Prostate gland (tissue), 2 donors: ENCODE measurements around the gene RALY. TPM values are rescaled to one million over a fixed set of nuclear protein-coding genes. Genes with fewer than 3 reads are reported as not detected.

Experiments used
- DNase-seq: peaks from one replicate; pipeline ENCODE4 v3.0.0-alpha.2; 2019; ENCODE audit warnings: low spot score
- H3K27ac ChIP-seq, 2 donors: fragments of 200-600 bp; sonication (generic); 2 replicates each; pipeline ENCODE4 v1.5.1; 2017 to 2019
- H3K27me3 ChIP-seq: fragments of 200-600 bp; sonication (generic); replicated peaks from 2 replicates; pipeline ENCODE4 v1.5.1; 2019; ENCODE audit not compliant: insufficient read depth
- H3K36me3 ChIP-seq, 2 donors: fragments of 200-600 bp; sonication (generic); 1 replicate in 1 of 2; 2 replicates in 1 of 2; pipeline versions ENCODE4 v1.5.1 to v1.8.1; 2017 to 2019
- H3K4me1 ChIP-seq: fragments of 200-600 bp; sonication (generic); replicated peaks from 2 replicates; pipeline ENCODE4 v1.5.1; 2019
- H3K4me3 ChIP-seq, 2 donors: fragments of 200-600 bp; sonication (generic); 2 replicates each; pipeline ENCODE4 v1.5.1; 2017 to 2019
- H3K9me3 ChIP-seq: fragments of 200-600 bp; sonication (generic); 2 replicates; pipeline ENCODE4 v1.5.1; 2017
- POLR2A ChIP-seq: fragments of 450-650 bp; IDR thresholded peaks from one replicate; pipeline ENCODE4 v1.6.1; 2016; ENCODE audit warnings: antibody characterized with exemption, mild to moderate bottlenecking
- POLR2AphosphoS5 ChIP-seq: sonication (generic); formaldehyde crosslinking; IDR thresholded peaks from one replicate; pipeline ENCODE4 v1.6.1; 2017; ENCODE audit warnings: antibody characterized with exemption
- WGBS: methylation state at CpG from one replicate; pipeline ENCODE4 v1.1.5; 2018; 5-methylcytosine and 5-hydroxymethylcytosine counted together
- intact Hi-C: fragments of 100-400 bp; cut with DNase I; formaldehyde crosslinking; loops from one replicate; pipeline ENCODE4 v1.14.2; 2022
- total RNA-seq, 2 donors: library from RNA; depleted of rRNA; stranded (reverse); fragments of >200 nt; gene quantifications; one replicate each; pipeline ENCODE4 v1.1.0, GENCODE V29; 2016
- TF ChIP-seq, protein P1 (sequence below), 4 experiments: fragments of 200-600 bp in 2 of 4; fragments of 450-650 bp in 2 of 4; sonication (generic) in 2 of 4; IDR thresholded peaks; 1 replicate in 3 of 4; 2 replicates in 1 of 4; pipeline ENCODE4 v1.5.1; 2016 to 2019; ENCODE audit warnings: antibody characterized with exemption in 4 of 4, mild to moderate bottlenecking in 2 of 4, moderate library complexity in 2 of 4

RALY gene
- total RNA-seq, 2 donors from 2014 or later: 120 to 187 TPM

DNA sequence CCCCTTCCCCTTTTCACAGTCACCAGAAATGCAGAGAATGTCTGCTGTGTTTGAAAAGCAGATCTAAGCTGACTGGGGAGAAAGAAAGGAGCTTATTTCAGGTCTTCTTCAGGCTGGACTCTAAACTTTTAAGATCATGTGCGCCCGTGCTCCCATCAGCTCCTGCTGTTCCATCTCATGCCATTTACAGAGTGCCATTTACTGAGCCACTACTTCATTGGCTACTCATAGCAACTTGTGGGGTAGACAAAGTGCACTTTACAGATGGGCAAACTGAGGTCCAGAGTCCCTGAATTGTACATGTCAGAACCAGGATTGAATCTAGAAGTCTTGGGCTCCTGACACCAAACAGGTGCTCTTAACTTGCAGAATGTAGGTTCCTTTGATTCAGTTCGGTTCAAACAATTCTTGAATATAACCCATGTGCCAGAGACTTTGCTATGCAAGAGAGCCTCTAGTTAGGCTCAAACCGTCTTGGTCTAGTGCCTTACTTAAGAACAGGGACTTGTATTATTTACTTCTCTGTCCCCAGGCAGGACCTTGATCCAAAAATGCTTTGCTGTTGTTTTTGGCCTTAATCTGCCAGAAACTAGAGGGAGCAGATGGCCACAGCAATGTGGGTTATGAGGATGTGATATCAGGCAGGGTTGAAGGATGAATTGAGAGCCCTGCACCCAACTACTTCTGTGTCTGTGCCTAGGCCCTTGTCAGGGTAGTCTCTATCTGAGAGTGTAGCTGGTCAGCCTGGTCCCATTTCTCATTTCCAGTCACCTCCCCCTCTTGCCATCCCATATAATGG lies 56.4 kb downstream of the RALY start:
- H3K4me3 ChIP-seq: no peak overlapping the region
- no peak overlapping the region for H3K27ac ChIP-seq
- H3K9me3 ChIP-seq: no peaks in the 10 kb centered on the region
- TF ChIP-seq, protein P1, sequence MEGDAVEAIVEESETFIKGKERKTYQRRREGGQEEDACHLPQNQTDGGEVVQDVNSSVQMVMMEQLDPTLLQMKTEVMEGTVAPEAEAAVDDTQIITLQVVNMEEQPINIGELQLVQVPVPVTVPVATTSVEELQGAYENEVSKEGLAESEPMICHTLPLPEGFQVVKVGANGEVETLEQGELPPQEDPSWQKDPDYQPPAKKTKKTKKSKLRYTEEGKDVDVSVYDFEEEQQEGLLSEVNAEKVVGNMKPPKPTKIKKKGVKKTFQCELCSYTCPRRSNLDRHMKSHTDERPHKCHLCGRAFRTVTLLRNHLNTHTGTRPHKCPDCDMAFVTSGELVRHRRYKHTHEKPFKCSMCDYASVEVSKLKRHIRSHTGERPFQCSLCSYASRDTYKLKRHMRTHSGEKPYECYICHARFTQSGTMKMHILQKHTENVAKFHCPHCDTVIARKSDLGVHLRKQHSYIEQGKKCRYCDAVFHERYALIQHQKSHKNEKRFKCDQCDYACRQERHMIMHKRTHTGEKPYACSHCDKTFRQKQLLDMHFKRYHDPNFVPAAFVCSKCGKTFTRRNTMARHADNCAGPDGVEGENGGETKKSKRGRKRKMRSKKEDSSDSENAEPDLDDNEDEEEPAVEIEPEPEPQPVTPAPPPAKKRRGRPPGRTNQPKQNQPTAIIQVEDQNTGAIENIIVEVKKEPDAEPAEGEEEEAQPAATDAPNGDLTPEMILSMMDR (IDR thresholded peaks at IDR 0.05): no peak
- TF ChIP-seq POLR2AphosphoS5 (no peak), POLR2A (no peak)
- 78% methylated on average over 4 of the region's 4 CpGs for WGBS
- H3K27me3 ChIP-seq: no peaks in the 10 kb centered on the region
- intact Hi-C loops: no loop called here
- no peaks in the 10 kb centered on the region for H3K4me1 ChIP-seq
- DNase-seq: no peak
- no peaks in the 10 kb centered on the region for H3K36me3 ChIP-seq

DNA sequence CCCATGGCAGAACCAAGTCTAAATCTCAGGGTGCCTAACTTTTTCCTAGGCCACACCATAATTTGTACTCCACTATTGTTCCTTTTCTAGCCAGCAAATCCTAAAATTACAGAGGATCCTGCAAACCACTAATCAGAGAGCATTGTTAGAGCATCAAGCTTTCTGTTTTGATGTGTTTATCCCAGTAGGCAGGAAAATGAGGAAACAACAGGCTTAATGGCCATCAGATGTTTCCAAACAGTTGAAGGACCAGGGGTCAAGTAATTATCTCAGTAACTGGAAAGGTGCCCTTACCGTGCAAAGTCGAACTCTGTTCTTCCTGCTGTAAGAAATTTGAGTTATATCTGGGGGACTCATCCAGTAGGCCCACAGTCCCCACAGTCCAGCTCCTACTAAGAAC lies 58.7 kb downstream of the RALY start:
- DNase-seq: no peak
- TF ChIP-seq POLR2A (no peak), POLR2AphosphoS5 (no peak)
- TF ChIP-seq, protein P1 (IDR thresholded peaks at IDR 0.05): no peak

DNA sequence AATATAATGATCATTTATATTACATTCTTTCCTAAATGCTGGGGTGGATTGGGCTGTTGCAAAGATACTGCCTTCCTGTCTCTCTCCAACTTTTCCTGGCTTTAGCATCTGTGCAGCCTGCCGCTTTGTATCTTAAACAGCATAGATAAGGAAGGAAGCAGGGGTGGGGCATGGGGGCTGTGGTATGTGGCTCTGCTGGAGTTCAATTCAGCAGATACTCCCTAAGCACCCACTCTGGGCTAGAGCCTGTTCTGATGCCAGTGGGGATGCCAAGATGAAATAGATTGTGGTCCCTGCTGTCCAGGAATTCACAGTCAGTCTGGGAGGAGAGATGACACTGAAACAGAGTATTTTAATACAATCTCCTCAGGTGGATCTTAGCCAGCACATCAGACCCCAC lies 61.6 kb downstream of the RALY start:
- Histone ChIP-seq H3K36me3 (no peaks in the 10 kb centered on the region), H3K4me3 (no peak overlapping the region), H3K4me1 (no peaks in the 10 kb centered on the region), H3K27me3 (no peaks in the 10 kb centered on the region), H3K27ac (no peak overlapping the region), H3K9me3 (no peaks in the 10 kb centered on the region)
- 79% methylated on average over 1 of the region's 1 CpG for WGBS
- no peak for TF ChIP-seq POLR2A
- no peak for TF ChIP-seq POLR2AphosphoS5
- TF ChIP-seq, protein P1 (IDR thresholded peaks at IDR 0.05): no peak
- no peak for DNase-seq
- intact Hi-C loops: no loop called here

More for the DNA sequence above, 58.7 kb downstream of the RALY start:
- Histone ChIP-seq H3K4me3 (no peak overlapping the region), H3K9me3 (no peaks in the 10 kb centered on the region), H3K4me1 (no peaks in the 10 kb centered on the region), H3K27ac (no peak overlapping the region), H3K36me3 (no peaks in the 10 kb centered on the region), H3K27me3 (no peaks in the 10 kb centered on the region)
- intact Hi-C loops: no loop called here
- WGBS: 78% methylated on average over 2 of the region's 2 CpGs

DNA sequence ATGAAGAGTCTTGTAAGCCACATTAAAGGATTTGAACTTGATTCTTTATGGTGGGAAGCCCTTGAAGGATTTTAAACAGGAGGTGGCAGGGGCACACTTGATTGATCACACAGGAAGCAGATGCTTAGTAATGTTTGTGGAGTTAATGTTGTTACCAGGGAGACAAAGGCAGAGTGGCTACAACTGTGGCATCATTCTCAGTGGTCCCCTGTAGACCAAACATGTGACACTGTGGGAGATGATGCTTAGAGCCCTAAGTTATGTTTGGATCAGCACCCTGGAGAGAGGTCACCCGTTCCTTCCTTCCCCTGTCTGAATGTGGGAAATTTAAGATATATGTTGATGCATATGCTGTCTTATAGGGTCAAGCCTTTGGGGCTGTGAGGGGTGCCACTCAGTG lies 65.1 kb downstream of the RALY start:
- TF ChIP-seq, protein P1 (IDR thresholded peaks at IDR 0.05): no peak
- TF ChIP-seq POLR2AphosphoS5 (no peak), POLR2A (no peak)
- H3K4me3 ChIP-seq: no peak overlapping the region
- intact Hi-C loops: no loop called here
- no peak for DNase-seq
- H3K36me3 ChIP-seq: no peaks in the 10 kb centered on the region
- H3K27ac ChIP-seq: no peak overlapping the region
- WGBS: 9% methylated on average over 1 of the region's 1 CpG
- no peaks in the 10 kb centered on the region for H3K27me3 ChIP-seq
- H3K4me1 ChIP-seq: no peaks in the 10 kb centered on the region
- no peaks in the 10 kb centered on the region for H3K9me3 ChIP-seq

DNA sequence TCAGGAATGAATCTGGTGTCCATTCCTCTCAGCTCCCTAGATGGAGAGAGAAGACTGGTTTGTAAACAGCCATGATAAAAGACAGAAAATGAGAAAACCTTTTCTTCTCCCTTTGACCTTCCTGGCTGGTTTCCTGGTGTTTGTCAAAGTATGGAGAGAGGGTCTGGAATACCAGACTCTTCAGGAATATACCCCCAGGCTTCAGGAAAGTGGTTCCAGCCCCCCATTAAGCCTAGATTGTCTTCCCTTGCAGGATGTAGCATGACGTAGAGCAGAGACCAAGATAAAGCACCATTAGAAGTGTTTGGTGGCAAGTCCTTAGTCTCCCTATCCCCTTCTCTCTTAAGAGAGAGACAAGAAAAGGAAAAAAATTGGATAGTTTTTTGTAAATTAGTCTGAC lies 67.3 kb downstream of the RALY start:
- TF ChIP-seq POLR2AphosphoS5 (no peak), POLR2A (no peak)
- TF ChIP-seq, protein P1 (IDR thresholded peaks at IDR 0.05): no peak

More for the DNA sequence above, 67.3 kb downstream of the RALY start:
- Histone ChIP-seq H3K36me3 (no peaks in the 10 kb centered on the region), H3K27ac (no peak overlapping the region), H3K4me3 (no peak overlapping the region), H3K4me1 (no peaks in the 10 kb centered on the region), H3K27me3 (no peaks in the 10 kb centered on the region), H3K9me3 (no peaks in the 10 kb centered on the region)
- no peak for DNase-seq
- WGBS: 92% methylated on average over 1 of the region's 1 CpG
- intact Hi-C loops: no loop called here
